Upper lobe of left lung (tissue), 6 donors: Measurements from ENCODE around the gene B3GNT2. TPM values are rescaled to one million over a fixed set of nuclear protein-coding genes. Genes with fewer than 3 reads are reported as not detected.
"Not testable (repeated sequence)": the region's sequence is repeated elsewhere in the genome, so short reads cannot be mapped to it uniquely, and the experiment has no call there.

Experiments
- ATAC-seq, 2 donors: fragments of 200-7000 bp; cut with Tn5 transposase; one replicate each; pipeline ENCODE4 v1.9.1; 2022; ENCODE audit warnings: mild to moderate bottlenecking in 2 of 2, moderate library complexity in 2 of 2; ENCODE audit not compliant: low FRiP score in 2 of 2
- DNase-seq, 2 donors: peaks; one replicate each; pipeline ENCODE4 v3.0.0-alpha.2; 2019 to 2020
- H3K27ac ChIP-seq, 4 donors: fragments of 200-600 bp; sonication (generic); one replicate each; pipeline ENCODE4 v1.5.1; 2016 to 2019
- H3K27me3 ChIP-seq, 4 donors: fragments of 200-600 bp; sonication (generic); one replicate each; pipeline ENCODE4 v1.5.1; 2017 to 2019
- H3K36me3 ChIP-seq, 4 donors: fragments of 200-600 bp; sonication (generic); one replicate each; pipeline ENCODE4 v1.5.1; 2016 to 2019
- H3K4me1 ChIP-seq, 4 donors: fragments of 200-600 bp; sonication (generic); one replicate each; pipeline ENCODE4 v1.5.1; 2018 to 2019
- H3K4me3 ChIP-seq, 4 donors: fragments of 200-600 bp; sonication (generic); one replicate each; pipeline ENCODE4 v1.5.1; 2017 to 2019; ENCODE audit warnings: mild to moderate bottlenecking in 2 of 4, moderate library complexity in 1 of 4
- H3K9me3 ChIP-seq, 4 donors: fragments of 200-600 bp; sonication (generic); one replicate each; pipeline ENCODE4 v1.5.1; 2018 to 2019
- EP300 ChIP-seq, 4 donors: sonication (generic); formaldehyde crosslinking; IDR thresholded peaks; one replicate each; pipeline ENCODE4 v1.5.1; 2017; ENCODE audit warnings: antibody characterized with exemption in 4 of 4, control low read depth in 2 of 4
- POLR2A ChIP-seq, 4 donors: fragments of 450-650 bp; IDR thresholded peaks; one replicate each; pipeline ENCODE4 v1.5.1; 2016 to 2017; ENCODE audit warnings: antibody characterized with exemption in 4 of 4, mild to moderate bottlenecking in 2 of 4
- POLR2AphosphoS5 ChIP-seq, 2 donors: sonication (generic); formaldehyde crosslinking; IDR thresholded peaks; one replicate each; pipeline ENCODE4 v1.5.1; 2017; ENCODE audit warnings: antibody characterized with exemption in 2 of 2
- WGBS, 2 donors: methylation state at CpG; one replicate each; pipeline ENCODE4 v1.1.5; 2017 to 2018; 5-methylcytosine and 5-hydroxymethylcytosine counted together
- total RNA-seq, 6 donors: library from RNA; depleted of rRNA in 4 of 6; stranded (reverse); fragments of >200 nt in 4 of 6; gene quantifications; one replicate each; pipeline versions ENCODE4 v1.1.0 to v1.2.1, GENCODE V29; 2016 to 2021
- TF ChIP-seq, protein P1 (sequence below), 6 experiments: fragments of 450-650 bp in 4 of 6; fragments of 200-600 bp in 2 of 6; sonication (generic) in 2 of 6; IDR thresholded peaks; one replicate each; pipeline ENCODE4 v1.5.1; 2016 to 2019; ENCODE audit warnings: antibody characterized with exemption in 6 of 6
- donor health status: DM: no; HTN: no; CAD: no; lungs with moderate emphysema.
- donor health status: DM: no; HTN: yes; CAD: no; lungs with severe emphysema.

B3GNT2 gene
- 10 to 100 TPM; 23.0 to 57.6 (median 37.4) TPM for total RNA-seq

- H3K4me1 ChIP-seq, result peaks cover 25 to 43% (median 38%) of the 10 kb centered on the region in 4 donors
- ATAC-seq (peak; percentile 89 to 95), DNase-seq (peak; percentile 84 to 97)
- H3K27me3 ChIP-seq, result no peaks in the 10 kb centered on the region
- TF ChIP-seq, protein P1, sequence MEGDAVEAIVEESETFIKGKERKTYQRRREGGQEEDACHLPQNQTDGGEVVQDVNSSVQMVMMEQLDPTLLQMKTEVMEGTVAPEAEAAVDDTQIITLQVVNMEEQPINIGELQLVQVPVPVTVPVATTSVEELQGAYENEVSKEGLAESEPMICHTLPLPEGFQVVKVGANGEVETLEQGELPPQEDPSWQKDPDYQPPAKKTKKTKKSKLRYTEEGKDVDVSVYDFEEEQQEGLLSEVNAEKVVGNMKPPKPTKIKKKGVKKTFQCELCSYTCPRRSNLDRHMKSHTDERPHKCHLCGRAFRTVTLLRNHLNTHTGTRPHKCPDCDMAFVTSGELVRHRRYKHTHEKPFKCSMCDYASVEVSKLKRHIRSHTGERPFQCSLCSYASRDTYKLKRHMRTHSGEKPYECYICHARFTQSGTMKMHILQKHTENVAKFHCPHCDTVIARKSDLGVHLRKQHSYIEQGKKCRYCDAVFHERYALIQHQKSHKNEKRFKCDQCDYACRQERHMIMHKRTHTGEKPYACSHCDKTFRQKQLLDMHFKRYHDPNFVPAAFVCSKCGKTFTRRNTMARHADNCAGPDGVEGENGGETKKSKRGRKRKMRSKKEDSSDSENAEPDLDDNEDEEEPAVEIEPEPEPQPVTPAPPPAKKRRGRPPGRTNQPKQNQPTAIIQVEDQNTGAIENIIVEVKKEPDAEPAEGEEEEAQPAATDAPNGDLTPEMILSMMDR (IDR thresholded peaks at IDR 0.05), result peak in 1 of 6 experiments; percentile 7
- TF ChIP-seq POLR2AphosphoS5 (IDR thresholded peaks at IDR 0.05) (peak in 1 of 2 donors; percentile 83), POLR2A (IDR thresholded peaks at IDR 0.05) (peak in 3 of 4 donors; percentile 86 to 96 (median 88)), EP300 (IDR thresholded peaks at IDR 0.05) (no peak)
- H3K9me3 ChIP-seq, result no peaks in the 10 kb centered on the region
- H3K4me3 ChIP-seq, result peak within 1 kb of the TSS; percentile 60 to 98 (median 80)
- H3K36me3 ChIP-seq, result no peaks in the 10 kb centered on the region
- WGBS, 2 donors, result 2% methylated on average over 27 of the region's 70 CpGs; no CpG with 5 or more reads in 1 of the 2 donors
- peak within 1 kb of the TSS; percentile 93 to 100 (median 98) for H3K27ac ChIP-seq
Observed at GRCh38 chr2:62195421-62196277, at the start of gene B3GNT2. Gene B3GNT2, plus strand, starts transcription at chr2:62196115. Its CDS starts 26,106 bp downstream, at chr2:62222221.

DNA sequence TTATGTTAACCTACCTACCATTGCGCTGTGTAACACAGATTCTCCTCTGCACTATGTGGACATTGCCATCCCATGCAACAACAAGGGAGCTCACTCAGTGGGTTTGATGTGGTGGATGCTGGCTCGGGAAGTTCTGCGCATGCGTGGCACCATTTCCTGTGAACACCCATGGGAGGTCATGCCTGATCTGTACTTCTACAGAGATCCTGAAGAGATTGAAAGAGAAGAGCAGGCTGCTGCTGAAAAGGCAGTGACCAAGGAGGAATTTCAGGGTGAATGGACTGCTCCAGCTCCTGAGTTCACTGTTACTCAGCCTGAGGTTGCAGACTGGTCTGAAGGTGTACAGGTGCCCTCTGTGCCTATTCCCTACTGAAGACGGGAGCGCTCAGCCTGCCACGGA is 49.1 kb upstream of the B3GNT2 start:
- WGBS, 2 donors, result 97 to 100% methylated on average over 4 to 7 of the region's 7 CpGs
- not testable (repeated sequence) for DNase-seq, H3K27ac ChIP-seq, H3K36me3 ChIP-seq, H3K4me3 ChIP-seq, H3K27me3 ChIP-seq, ATAC-seq, H3K4me1 ChIP-seq, H3K9me3 ChIP-seq

GRCh38 chr2:62147610-62148301 is 48.2 kb upstream of the B3GNT2 start:
- H3K36me3 ChIP-seq, result no peaks in the 10 kb centered on the region
- H3K27ac ChIP-seq, result no peak overlapping the region
- no peak for TF ChIP-seq EP300 (IDR thresholded peaks at IDR 0.05)
- no peak for TF ChIP-seq POLR2A (IDR thresholded peaks at IDR 0.05)
- TF ChIP-seq POLR2AphosphoS5 (IDR thresholded peaks at IDR 0.05), result no peak
- TF ChIP-seq, protein P1 (IDR thresholded peaks at IDR 0.05), result no peak
- DNase-seq (no peak), ATAC-seq (no peak)
- H3K4me3 ChIP-seq, result no peak overlapping the region
- H3K27me3 ChIP-seq, result no peaks in the 10 kb centered on the region
- H3K4me1 ChIP-seq, result no peaks in the 10 kb centered on the region
- whole genome bisulfite sequencing, 2 donors, result 79 to 97% methylated on average over 4 of the region's 4 CpGs
- H3K9me3 ChIP-seq, result no peaks in the 10 kb centered on the region

GRCh38 chr2:62149708-62150107 is 46.2 kb upstream of the B3GNT2 start:
- peak in 1 of 2 donors; percentile 49 for ATAC-seq

More at GRCh38 chr2:62149708-62150107, 46.2 kb upstream of the B3GNT2 start:
- TF ChIP-seq POLR2AphosphoS5 (IDR thresholded peaks at IDR 0.05) (no peak), POLR2A (IDR thresholded peaks at IDR 0.05) (no peak), EP300 (IDR thresholded peaks at IDR 0.05) (no peak)
- TF ChIP-seq, protein P1 (IDR thresholded peaks at IDR 0.05), result no peak
- Histone ChIP-seq H3K27me3 (no peaks in the 10 kb centered on the region), H3K36me3 (no peaks in the 10 kb centered on the region), H3K27ac (no peak overlapping the region), H3K4me3 (no peak overlapping the region), H3K4me1 (peaks cover 0 to 4% (median 0%) of the 10 kb centered on the region in 4 donors), H3K9me3 (no peaks in the 10 kb centered on the region)
- DNase-seq, result no peak
